ENCODE results near the gene ABHD17C. TPM values are rescaled to one million over a fixed set of nuclear protein-coding genes. Genes with fewer than 3 reads are reported as not detected.

ABHD17C gene
- total RNA-seq, 2 donors from 2014 or later, result 92.1 to 152 TPM

GRCh38 chr15:80753161-80753560 lies 58.1 kb downstream of the ABHD17C start:
- Histone ChIP-seq H3K4me3 (no peak overlapping the region), H3K27me3 (no peaks in the 10 kb centered on the region), H3K27ac (no peak overlapping the region), H3K9ac (ENCODE audit: low read depth in 2 of 2, low read length in 2 of 2) (no peak overlapping the region), H3K4me1 (no peaks in the 10 kb centered on the region), H3K36me3 (no peaks in the 10 kb centered on the region), H3K9me3 (no peaks in the 10 kb centered on the region)
- TF ChIP-seq CTCF (IDR thresholded peaks at IDR 0.05), result no peak
- intact Hi-C loops (cut with DNase I), result no loop called here
- no peak for DNase-seq

GRCh38 chr15:80754014-80754413 lies 58.9 kb downstream of the ABHD17C start:
- Histone ChIP-seq H3K9me3 (no peaks in the 10 kb centered on the region), H3K9ac (ENCODE audit: low read depth in 2 of 2, low read length in 2 of 2) (no peak overlapping the region), H3K27ac (no peak overlapping the region), H3K36me3 (no peaks in the 10 kb centered on the region), H3K27me3 (no peaks in the 10 kb centered on the region), H3K4me1 (no peaks in the 10 kb centered on the region), H3K4me3 (no peak overlapping the region)
- intact Hi-C loops (cut with DNase I), result no loop called here
- no peak for DNase-seq
- no peak for TF ChIP-seq CTCF (IDR thresholded peaks at IDR 0.05)

GRCh38 chr15:80755885-80756284 lies 60.8 kb downstream of the ABHD17C start:
- Histone ChIP-seq H3K27ac (no peak overlapping the region), H3K9ac (ENCODE audit: low read depth in 2 of 2, low read length in 2 of 2) (no peak overlapping the region), H3K36me3 (no peaks in the 10 kb centered on the region), H3K9me3 (no peaks in the 10 kb centered on the region), H3K4me1 (no peaks in the 10 kb centered on the region), H3K27me3 (no peaks in the 10 kb centered on the region), H3K4me3 (no peak overlapping the region)
- no peak for DNase-seq
- no peak for TF ChIP-seq CTCF (IDR thresholded peaks at IDR 0.05)
- intact Hi-C loops (cut with DNase I), result no loop called here

- Histone ChIP-seq H3K4me1 (no peaks in the 10 kb centered on the region), H3K4me3 (no peak overlapping the region), H3K27ac (no peak overlapping the region), H3K9me3 (no peaks in the 10 kb centered on the region), H3K27me3 (no peaks in the 10 kb centered on the region), H3K9ac (ENCODE audit: low read depth in 2 of 2, low read length in 2 of 2) (no peak overlapping the region), H3K36me3 (no peaks in the 10 kb centered on the region)
- no peak for DNase-seq
- no peak for TF ChIP-seq CTCF (IDR thresholded peaks at IDR 0.05)
- intact Hi-C loops (cut with DNase I), result no loop called here
These were observed 63.1 kb downstream of the ABHD17C start for GRCh38 chr15:80758130-80758745.

- H3K9ac ChIP-seq (ENCODE audit: low read depth in 2 of 2, low read length in 2 of 2), result no peak overlapping the region
- DNase-seq, result no peak
- H3K4me1 ChIP-seq, result no peaks in the 10 kb centered on the region
- TF ChIP-seq CTCF (IDR thresholded peaks at IDR 0.05), result no peak
- no peak overlapping the region for H3K4me3 ChIP-seq
- H3K36me3 ChIP-seq, result no peaks in the 10 kb centered on the region
- no peaks in the 10 kb centered on the region for H3K9me3 ChIP-seq
- H3K27ac ChIP-seq, result no peak overlapping the region
- H3K27me3 ChIP-seq, result no peaks in the 10 kb centered on the region
- intact Hi-C loops (cut with DNase I), result no loop called here
These were observed 65.8 kb downstream of the ABHD17C start for GRCh38 chr15:80760960-80761359.

All from colonic mucosa (tissue), 4 donors.